ENCODE data around the gene HNF1B.
"Not testable (repeated sequence)": the region's sequence is repeated elsewhere in the genome, so short reads cannot be mapped to it uniquely, and the experiment has no call there.

HNF1B gene

DNA sequence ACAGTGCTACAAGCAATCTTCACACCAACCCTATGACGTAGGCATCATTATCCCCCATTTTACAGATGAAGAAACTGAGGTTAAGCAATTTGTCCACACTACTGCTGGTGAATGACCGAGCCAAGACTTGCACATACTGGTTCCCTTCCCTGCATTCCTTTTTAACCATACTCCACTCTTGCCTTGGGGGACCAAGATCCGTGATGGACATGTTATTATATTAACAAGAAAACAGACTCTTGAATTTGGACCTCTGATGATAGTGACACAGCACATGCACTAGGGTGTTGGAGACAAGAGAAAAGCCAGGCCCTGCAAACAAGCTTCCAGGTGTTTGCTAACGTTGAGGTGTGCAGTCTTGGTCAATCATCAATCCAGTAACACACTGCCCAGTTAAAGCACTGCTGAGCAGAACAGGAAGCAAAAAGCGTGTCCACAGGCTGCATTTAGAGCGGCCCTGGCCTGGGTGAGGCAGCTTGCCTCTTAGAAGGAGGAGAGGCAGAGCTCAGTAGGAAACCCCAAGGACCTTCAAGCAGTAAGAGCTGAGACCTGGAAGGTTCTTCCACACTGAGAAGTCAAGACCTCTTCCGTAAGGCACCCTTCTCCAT, 36.7 kb downstream of the HNF1B start:
- no peak for DNase-seq

GRCh38 chr17:37706446-37706845, 38.4 kb downstream of the HNF1B start:
- DNase-seq = no peak

GRCh38 chr17:37702598-37702997, 42.3 kb downstream of the HNF1B start:
- no peak for DNase-seq

DNA sequence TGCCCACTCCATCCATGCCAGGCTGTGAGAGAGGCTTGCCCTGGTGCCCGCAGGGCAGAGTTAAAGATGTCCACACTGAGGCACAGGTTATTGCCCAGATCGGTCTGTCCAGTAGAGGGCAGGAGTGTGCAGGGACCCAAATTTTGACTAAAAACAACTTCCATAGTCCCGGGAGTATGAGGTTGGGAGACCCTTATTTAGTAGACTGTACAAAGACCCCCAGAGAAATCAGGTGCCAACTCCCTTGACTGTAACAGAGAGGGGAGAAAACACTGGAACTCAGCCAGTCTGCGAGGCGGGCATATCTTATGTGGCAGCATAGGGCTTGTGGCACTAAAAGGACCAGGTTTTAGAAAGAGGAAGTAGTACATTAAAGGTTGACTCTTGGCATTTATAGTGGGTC, 43.4 kb downstream of the HNF1B start:
- DNase-seq = peak in 2 of 56 donors; percentile 0 to 6

- DNase-seq = no peak
Observed at GRCh38 chr17:37700881-37701280, 44.0 kb downstream of the HNF1B start.

- DNase-seq = no peak
Observed at GRCh38 chr17:37699285-37699973, 45.4 kb downstream of the HNF1B start.

DNA sequence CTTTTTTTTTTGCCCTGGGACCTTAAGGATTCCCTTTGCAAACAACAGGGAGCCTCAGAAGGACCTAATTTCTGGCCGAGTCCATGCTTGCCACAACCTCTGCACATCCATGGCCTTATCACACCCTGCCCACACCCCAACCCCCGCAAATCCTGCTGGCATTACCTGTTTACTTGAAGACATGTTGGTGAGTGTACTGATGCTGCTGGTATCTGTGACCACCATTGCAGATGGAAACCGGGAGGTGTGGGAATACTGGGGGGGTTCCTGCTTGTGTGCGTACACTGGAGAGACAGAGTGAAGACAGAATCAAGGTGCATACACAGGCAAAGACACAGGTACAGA, 46.0 kb downstream of the HNF1B start:
- DNase-seq = no peak

DNA sequence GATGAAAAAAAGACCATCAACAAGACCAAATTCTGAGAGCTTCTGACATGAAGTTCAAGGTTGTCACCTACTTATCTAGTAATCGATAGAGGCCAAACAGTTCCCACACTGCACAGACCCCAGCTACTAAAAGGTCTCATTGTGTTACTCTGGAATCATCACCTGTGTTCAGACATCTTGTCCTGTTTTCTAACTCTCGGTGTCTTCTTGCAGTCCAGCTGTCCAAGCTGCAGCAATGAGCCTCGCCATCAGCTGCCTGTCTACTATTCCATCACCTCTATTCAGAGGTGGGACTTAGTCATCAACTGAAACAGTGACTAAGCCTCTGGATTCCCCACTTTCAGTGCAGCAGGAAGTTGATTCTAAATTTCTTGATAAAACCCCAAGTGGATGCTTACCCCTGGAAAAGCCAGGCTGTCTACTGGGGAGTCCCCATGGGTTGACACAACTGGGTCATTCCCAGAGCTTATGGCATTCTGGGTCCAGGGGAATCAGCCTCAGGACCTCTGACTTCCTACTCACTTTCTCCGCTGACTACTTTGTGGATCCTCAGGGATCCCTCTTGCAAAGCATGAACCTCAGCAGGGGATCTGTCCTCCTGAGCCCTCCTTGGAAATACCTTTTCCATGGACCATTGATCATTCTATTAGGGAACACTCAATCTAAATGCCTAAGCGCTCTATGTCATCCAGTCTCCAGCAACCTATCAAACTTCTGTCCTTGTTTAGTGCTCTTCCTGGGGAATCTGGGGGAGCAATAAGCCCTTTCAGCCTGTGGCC, 46.5 kb downstream of the HNF1B start:
- no peak for DNase-seq

DNA sequence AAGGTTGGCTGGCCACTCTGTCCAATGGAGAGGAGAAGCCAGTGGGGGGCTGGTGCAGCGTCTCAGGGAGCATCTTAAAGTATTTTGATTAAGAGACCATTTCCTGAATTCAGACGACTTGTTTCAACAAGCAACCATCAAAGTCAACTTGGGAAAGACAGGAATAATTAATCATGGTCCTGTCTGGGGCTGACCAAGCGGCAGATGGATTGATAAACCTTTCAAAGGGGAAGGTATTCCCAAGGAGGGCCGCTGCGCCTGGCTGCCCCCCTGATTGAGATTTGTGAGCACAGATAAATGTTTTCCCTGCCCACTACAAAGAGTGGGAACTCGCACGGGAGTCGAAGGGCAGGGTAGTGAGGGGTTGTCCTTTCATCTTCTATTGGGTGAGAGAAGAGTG, 47.5 kb downstream of the HNF1B start:
- DNase-seq = no peak

- no peak for DNase-seq
Observed at GRCh38 chr17:37696366-37696765, 48.5 kb downstream of the HNF1B start.

- DNase-seq = no peak
Observed at GRCh38 chr17:37695726-37696125, 49.1 kb downstream of the HNF1B start.

DNA sequence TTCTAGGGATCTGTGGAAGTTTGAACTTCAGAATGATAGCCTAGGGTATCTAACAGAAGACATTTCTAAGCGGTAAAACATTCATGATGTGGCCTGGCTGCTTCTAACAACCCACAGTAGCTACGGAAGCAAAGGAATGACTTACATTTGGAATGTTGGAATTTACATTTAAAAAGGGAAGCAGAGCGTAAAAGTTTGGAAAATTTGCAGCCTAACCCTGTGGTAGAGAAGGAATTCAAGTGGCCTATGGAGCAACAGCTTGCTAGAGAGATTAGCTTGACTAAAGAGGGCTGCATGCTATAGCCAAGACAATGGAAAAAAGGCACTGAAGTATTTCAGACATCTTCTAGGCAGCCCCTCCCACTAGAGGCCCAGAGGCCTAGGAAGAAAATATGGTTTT, 50.1 kb downstream of the HNF1B start:
- DNase-seq = no peak

DNA sequence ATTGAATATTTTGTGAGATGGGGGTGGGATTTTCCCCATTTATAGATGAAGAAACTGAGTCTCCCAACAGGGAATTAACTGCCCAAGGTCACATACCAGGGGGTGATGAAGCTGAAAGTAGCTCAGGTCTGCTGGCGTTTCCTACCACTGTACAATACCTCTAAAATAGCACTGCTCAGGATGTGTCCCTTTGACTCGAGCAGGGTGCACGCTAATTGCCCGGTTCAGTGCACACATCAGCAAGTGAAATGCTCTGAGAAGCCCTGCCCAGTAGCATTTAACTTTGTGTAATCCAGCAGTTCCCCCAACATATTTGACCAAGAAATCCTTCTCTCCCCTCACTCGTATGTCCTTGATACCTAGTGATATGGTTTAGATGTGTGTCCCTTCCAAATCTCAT, 51.5 kb downstream of the HNF1B start:
- DNase-seq = no peak

GRCh38 chr17:37691807-37692206, 53.1 kb downstream of the HNF1B start:
- DNase-seq = no peak

- no peak for DNase-seq
Observed at GRCh38 chr17:37689317-37689716, 55.5 kb downstream of the HNF1B start.

DNA sequence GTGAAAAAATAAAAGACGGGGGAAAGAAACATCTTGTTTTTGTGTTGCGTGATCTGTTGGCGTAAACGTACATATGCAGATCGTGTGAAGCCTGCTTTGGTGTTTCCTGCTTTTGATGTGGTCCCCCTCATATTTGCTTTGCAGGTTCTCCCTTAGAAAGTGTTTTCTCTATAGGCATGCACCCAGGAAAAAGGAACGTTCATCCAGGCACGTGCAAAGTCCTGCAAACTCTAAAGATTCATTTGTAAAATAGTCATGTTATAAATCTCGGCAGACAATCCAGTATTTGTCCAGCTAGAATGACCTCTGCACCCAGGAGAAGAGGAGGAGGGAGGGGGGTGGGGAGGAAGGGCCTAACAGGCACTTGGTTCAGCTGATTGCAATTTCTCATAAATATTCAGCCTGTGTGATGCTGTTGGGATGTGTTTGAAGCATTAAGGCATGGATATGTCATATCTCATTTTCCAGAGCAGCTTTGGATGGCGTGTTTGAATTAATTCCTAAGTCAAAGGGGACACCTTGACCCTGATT, 61.3 kb downstream of the HNF1B start:
- no peak for DNase-seq

DNA sequence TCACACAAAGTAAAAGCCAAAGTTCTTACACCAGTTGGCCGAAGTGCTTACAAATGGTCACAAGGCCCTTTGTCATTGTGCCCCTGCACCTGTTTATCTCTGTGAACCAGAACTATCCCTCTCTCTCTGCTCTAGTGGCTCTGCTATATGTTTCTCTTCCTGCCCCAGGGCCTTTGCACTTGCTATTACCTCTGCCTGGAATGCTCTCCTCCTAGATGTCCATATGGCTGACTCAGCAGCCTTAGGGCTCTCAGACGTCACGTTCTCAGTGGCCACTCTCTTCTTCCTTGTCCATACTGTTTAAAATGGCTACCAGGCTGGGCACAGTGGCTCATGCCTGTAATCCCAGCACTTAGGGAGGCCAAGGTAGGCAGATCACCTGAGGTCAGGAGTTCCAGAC, 62.9 kb downstream of the HNF1B start:
- DNase-seq = no peak

- not testable (repeated sequence) for DNase-seq
Observed at GRCh38 chr17:37679995-37680394, 64.9 kb downstream of the HNF1B start.

- DNase-seq = no peak
Observed at GRCh38 chr17:37678036-37678435, 66.8 kb downstream of the HNF1B start.

DNA sequence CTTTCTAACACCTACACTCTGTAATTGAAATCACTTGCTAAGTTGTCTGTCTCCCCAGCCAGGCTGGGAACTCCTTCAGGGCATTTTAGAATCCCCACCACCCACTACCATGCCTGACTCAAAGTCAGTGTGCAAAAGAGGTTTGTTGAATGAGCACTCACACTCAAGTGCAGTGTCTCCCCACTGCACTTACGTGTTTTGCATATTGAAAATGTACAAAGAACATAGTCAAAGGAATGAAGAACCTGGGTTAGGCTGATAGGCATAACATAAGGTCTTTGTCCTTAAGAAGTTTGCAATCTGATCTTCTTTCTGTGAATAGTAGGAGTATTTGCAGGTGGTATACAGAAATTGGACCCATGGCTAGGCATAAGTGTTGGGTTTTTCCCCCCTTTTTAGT, 67.8 kb downstream of the HNF1B start:
- no peak for DNase-seq

DNA sequence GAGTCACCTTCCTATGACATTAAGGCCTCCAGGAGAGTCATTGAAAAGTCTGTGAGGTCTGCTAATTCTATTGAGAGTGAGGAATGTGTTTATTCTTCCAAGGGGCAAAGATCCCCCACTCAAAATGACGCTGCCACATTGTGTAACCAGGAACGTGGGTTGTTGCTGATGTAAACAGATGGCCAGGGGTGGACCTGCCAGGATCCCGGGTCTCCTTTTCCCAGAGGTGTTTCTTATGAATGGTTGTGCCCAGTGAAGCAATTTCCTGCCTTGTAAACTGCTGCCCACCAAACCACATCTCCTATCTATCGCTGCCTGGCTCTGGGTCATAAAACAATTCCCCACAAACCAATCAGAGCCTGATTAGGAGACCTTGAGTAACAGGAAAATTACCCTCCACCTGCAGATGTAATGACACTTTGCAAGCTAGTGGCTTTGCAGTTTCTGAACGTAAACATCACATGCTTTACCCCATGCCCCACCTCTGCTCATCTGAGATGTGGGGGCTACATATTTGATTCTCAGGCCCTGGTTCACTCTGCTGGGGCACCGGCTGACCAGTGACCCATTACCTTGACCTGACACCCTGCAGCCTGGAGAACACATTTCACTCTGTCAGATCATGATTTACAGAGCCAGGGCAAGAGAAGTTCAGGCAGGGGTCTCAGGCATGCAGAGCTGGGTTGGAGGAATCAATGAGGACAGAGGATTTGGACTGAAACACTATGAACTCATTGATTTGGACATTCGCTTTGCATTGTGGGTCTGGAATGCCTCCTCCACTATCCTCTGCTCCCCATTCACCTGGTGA, 68.5 kb downstream of the HNF1B start:
- no peak for DNase-seq

DNA sequence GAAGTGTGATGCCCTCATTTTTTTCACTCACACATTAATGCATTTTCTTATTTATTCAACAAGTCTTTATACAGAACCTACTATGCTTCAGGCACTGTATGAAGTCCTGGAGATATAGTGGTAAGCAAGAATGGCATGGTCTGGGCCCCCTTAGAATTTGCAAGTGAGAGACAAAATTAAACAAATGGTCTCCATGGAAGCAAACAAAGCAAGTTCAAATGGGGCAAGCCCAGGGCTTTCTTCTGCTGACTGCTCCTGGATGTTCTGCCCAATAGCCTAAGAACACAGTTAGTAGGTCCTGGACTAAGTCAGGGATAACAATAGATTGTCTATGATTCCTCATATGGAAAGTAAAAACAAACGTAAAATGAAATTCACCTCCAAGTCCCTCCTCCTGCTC, 70.3 kb downstream of the HNF1B start:
- no peak for DNase-seq
